ENCODE results near the gene ATF4.

DNA sequence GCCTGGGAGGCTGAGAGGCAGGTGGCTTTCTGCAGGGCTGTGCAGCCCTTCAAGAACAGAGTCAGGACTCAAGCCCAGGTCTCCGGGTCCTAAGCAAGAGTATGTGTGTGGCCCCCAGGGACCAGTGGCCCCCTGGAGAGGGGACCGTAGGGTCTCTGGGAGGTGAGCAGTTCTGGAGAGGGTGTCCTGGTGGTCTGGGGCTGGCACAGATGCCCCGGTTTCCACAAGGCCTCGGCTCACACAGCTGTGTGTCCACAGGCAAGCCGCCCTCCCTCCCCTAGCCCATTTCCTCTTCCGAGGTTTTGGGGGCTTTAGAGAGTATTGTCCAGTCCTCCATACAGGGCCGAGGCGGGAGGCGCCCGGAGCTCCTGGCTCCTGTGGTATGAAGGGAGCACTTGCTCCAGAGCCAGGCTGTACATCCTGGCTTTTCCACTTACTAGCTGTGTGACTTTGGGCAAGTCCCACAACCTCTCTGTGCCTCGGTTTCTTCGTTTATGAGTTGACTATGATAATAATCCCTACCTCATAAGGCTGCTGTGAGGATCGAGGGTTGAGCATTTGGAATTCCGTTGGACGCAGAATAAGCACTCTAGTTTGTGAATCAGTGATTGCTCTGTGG is 15.6 kb downstream of the ATF4 start:
- TF ChIP-seq CTCF (IDR thresholded peaks at IDR 0.05), result no peak
- TF ChIP-seq POLR2A (IDR thresholded peaks at IDR 0.05), result no peak

Measured in stomach (tissue), 4 donors.